CD4-positive, alpha-beta T cell treated with Interleukin-17A for 1 hour (primary cell): ENCODE measurements around the gene ATAD3B.

Experiments
- DNase-seq: peaks from one replicate; pipeline ENCODE4 v3.0.0-alpha.2; 2020

ATAD3B gene

DNA sequence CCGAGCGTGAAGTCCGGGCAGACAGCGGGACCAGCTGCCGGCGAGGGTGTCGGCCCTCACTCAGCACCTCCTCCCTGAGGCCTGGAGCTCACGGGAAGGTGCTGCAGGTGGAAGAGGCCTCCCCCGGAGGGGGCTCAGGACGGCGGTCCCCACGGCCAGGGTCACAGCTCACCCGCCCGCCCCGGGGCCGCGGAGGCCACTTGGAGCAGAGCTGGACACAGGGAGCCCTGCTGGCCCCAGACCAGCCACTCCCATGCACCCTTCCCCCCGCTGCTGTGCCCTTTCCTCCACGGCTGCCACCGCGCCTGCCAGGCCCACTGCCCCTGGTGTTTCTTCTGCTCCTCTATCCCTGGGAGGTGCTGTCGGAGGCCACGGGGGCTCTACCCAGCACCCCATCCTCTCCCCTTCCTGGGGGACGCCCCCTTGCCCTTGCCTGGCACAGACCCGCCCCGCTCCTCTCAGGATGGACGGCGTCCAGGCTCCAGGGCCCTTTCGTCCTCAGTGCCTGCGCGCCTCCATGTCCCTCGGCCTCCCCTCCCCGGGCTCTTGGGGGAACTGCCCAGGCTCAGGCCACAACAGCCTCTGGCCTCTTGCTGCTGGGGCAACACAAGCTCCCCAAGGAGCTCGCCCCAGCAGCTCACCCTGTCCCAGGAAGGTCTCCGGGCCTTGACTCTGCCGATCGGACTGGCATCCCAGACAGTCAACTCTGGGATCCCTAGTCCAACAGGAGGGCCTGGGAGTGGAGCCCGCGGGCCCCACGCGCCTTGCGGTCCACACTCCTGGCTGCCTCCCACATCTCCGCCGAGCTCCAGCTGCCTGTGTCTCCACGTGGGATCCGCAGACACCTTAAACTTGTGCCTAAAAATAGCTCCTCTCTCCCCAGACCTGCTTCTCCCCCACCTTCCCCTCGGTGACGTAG is 64.7 kb downstream of the ATAD3B start:
- DNase-seq: no peak

- no peak for DNase-seq
These were observed 65.5 kb downstream of the ATAD3B start for GRCh38 chr1:1536938-1537546.

GRCh38 chr1:1537626-1538250 is 66.2 kb downstream of the ATAD3B start:
- DNase-seq: no peak

DNA sequence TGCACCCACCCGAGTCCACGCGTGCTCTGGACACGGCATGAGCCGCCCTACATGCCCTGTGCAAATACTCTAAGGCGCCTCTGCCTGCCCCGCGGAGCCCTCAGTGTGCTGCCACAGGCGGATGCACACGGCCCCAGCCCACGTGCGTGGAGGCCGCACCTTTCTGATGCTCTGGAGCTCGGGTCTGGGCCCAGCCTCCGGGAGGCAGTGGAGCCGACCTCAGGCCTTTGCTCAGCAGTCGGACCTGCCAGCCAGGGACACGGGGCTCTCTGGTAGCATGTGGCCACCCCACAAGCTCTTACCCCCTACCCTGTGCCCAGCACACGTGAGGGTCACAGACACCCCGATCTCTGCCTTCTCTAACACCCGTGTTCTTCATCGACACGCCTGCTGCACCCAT is 66.8 kb downstream of the ATAD3B start:
- no peak for DNase-seq

GRCh38 chr1:1538989-1539309 is 67.4 kb downstream of the ATAD3B start:
- no peak for DNase-seq

GRCh38 chr1:1539310-1540089 is 67.9 kb downstream of the ATAD3B start:
- DNase-seq: no peak

DNA sequence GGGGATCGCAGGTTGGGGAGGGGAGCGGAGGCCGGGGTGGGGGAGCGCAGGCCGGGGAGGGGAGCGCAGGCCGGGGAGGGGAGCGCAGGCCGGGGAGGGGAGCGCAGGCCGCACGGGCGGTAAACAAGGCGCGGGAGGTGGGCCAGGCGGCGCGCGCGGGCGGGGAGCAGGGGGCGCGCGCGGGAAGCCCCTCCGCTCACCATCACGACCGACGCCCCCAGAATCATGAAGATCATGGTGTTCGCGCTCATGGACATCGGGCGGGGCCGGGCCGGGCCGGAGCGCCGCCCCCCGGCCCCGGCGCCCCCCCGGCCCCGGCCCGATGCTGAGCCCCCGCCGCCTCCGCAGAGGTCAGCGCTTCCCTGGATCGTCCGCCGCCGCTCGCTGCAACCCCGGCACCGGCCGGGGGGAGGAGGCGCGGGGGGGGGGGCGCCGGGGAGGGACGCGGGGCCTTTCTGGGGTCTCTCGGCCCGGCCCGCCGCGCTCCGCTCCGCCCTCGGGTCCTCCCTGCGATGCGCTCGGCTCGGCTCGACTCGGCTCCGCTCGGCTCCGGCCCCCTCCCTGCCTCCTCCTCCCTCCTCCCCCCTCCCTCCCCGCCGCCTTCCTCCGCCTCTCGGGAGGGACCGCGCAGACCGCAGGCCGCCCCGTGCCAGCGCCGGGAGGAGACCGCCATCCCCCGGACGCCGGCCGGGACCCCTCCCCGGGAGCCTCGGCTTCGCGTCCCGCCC is 68.7 kb downstream of the ATAD3B start, which contains the start of gene TMEM240:
TMEM240 (minus strand) TSS at position 535 of the 728 bp plus-strand sequence; CDS start at position 257, 278 bp downstream.
- peak; percentile 62 for DNase-seq

DNA sequence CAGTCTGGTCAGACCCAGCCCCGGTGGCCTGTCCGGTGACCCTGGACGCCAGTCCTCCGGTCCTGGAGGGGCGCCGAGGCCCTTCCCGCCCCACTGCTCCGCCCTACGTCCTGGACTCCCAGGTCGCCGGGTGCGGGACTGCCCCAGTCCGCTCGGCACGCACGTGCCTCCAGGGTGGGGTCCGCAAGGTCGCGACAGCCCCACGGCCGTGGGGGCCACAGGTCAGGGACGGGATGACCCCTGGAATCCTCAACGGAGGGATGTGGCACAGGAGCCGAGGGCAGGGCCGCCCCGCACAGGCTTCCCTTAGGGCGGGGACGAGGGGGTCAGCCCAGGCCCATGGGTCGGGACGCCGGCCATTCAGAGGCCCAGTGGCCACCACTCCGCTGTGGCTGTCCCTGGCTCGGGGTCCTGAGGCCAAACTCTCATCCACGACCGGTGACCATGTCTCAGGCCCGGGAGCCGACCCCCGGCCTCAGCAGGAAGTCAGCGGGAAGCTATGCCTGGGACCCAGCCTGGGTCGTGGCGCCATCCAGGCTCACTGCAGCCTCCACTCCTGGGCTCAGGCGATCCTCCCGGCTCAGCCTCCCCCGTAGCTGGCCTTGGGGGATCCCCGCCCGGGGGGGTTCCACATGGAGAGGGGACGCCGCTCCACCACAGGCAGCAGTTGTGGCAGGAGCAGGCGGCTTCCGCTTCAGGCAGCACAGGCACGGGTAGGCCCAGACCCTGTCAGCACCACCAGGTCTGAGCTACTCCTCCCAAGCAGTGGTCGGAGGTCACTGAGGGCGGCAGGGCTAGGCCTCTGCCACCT is 69.5 kb downstream of the ATAD3B start:
- DNase-seq: no peak

DNA sequence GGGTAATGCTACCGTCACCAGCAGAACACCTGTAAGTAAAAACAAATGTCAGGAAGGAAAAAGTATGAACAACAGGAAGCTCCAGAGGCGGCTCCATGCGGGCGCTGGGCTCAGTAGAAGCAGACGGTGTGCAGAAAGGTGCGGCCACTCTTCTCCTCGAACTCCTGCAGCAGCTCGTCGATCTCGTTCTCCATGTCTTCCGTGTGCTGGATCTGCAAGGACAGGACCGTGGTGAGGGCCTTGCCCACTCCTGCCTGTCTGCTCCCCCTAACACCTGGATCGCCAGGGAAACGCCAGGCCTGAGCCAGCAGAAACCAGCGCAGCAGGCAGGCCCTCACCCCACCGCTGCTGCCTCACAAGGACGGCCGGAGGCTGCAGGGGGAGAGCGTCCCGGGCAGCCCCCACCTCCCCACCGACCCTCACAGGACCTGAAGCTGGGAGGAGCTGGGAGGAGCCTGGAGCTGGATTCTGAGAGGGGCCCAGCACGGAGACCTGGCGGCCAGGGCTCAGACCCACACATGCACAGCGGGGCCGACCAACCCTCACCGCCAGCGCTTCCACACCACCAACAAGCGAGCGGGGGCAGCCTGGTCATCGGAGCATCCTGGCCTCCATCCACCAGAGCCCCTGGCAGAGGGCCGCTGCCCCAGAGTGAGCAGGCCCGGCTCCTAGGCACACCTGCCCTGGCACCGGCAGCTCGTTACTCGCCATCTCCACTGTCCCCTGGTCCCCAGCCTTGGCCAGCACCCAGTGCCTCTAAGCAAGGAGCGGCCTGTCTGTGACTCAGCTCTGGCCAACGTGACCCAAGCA is 70.6 kb downstream of the ATAD3B start:
- no peak for DNase-seq

- peak; percentile 14 for DNase-seq
These were observed 71.5 kb downstream of the ATAD3B start for GRCh38 chr1:1542766-1543705.

DNA sequence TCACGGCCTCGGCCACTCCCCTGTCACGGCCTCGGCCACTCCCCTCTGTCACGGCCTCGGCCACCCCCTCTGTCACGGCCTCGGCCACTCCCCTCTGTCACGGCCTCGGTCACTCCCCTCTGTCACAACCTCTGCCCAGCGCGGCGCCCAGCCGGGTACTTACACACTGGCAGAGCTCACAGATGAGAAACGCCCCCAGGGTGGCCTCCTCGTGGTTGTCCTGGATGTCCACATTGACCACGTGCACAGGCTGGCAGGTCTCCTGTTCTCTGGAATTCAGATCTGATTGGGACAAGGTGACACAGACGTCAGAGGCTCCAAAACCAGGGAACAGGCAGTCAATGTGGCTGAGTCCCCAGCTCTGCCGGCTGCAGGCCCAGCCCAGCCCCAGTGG is 72.1 kb downstream of the ATAD3B start:
- no peak for DNase-seq

- no peak for DNase-seq
These were observed 73.0 kb downstream of the ATAD3B start for GRCh38 chr1:1544544-1544943.
